Left lung (tissue), 10 donors: ENCODE data around the gene PRUNE2. TPM values are rescaled to one million over a fixed set of nuclear protein-coding genes. Genes with fewer than 3 reads are reported as not detected.
"Not testable (repeated sequence)": the region's sequence is repeated elsewhere in the genome, so short reads cannot be mapped to it uniquely, and the experiment has no call there.

Source experiments
- ATAC-seq: fragments of 200-7000 bp; cut with Tn5 transposase; one replicate; pipeline ENCODE4 v1.9.1; 2020; ENCODE audit warnings: moderate library complexity
- DNase-seq, 4 donors: peaks; one replicate each; pipeline ENCODE4 v3.0.0-alpha.2; 2013 to 2020
- H3K27ac ChIP-seq, 2 donors: fragments of 200-600 bp; sonication (generic) in 1 of 2; one replicate each; pipeline versions ENCODE4 v1.5.0 to v1.8.0; 2020 to 2021
- H3K27me3 ChIP-seq, 2 donors: fragments of 200-600 bp; sonication (generic) in 1 of 2; one replicate each; pipeline versions ENCODE4 v1.5.0 to v1.8.0; 2020 to 2021
- H3K36me3 ChIP-seq, 2 donors: fragments of 200-600 bp; sonication (generic) in 1 of 2; one replicate each; pipeline versions ENCODE4 v1.5.0 to v1.8.0; 2020 to 2021
- H3K4me1 ChIP-seq, 2 donors: fragments of 200-600 bp; one replicate each; pipeline ENCODE4 v1.8.0; 2021
- H3K4me3 ChIP-seq, 2 donors: fragments of 200-600 bp; sonication (generic) in 1 of 2; one replicate each; pipeline versions ENCODE4 v1.5.0 to v1.8.0; 2020 to 2021; ENCODE audit warnings: mild to moderate bottlenecking in 1 of 2
- H3K9me3 ChIP-seq, 2 donors: fragments of 200-600 bp; sonication (generic) in 1 of 2; one replicate each; pipeline versions ENCODE4 v1.5.0 to v1.8.0; 2020 to 2021
- CTCF ChIP-seq, 2 donors: fragments of 200-600 bp; sonication (generic) in 1 of 2; IDR thresholded peaks; one replicate each; pipeline versions ENCODE4 v1.5.0 to v1.8.0; 2021; ENCODE audit warnings: antibody characterized with exemption in 2 of 2
- intact Hi-C, 2 donors: fragments of 100-400 bp; cut with DNase I; formaldehyde crosslinking; loops; one replicate each; pipeline versions ENCODE4 v1.11.2 to v1.14.2; 2022
- polyA plus RNA-seq, 6 donors: library from polyadenylated mRNA; unstranded; fragments of 120-200 nt; gene quantifications; one replicate each; pipeline ENCODE4 v1.2.1, GENCODE V29; 2013; ENCODE audit not compliant: insufficient read length in 6 of 6
- total RNA-seq, 2 donors: library from RNA; stranded (reverse); fragmentation: NEBNext Ultra II Directional; extraction: Animal tissue kit (Norgen Biotek cat#: 25700); gene quantifications; one replicate each; pipeline ENCODE4 v1.2.1, GENCODE V29; 2021
- donor health status: DM: no; HTN: yes; CAD: no.
- donor health status: DM: no; HTN: no; CAD: no.

The PRUNE2 gene
- total and polyA plus RNA-seq, 8 donors: 2.0 to 17.7 (median 4.1) TPM

DNA sequence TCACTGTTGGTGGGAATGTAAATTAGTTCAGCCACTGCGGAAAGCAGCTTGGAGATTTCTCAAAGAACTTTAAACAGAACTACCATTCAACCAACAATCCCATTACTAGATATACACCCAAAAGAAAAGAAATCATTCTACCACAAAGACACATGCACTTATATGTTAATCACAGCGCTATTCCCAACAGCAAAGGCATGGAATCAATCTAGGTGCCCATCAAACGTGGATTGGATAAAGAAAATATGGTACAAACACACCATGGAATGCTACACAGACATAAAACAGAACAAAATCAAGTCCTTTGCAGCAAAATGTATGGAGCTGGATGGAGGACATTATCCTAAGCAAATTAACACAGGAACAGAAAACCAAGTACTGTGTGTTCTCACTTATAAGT, 42.1 kb downstream of the PRUNE2 start:
- Histone ChIP-seq H3K36me3 (no peaks in the 10 kb centered on the region), H3K4me3 (no peak overlapping the region), H3K9me3 (no peaks in the 10 kb centered on the region), H3K27me3 (peaks cover 0 to 13% of the 10 kb centered on the region in 2 donors), H3K4me1 (no peaks in the 10 kb centered on the region), H3K27ac (no peak overlapping the region)
- intact Hi-C loops: no loop called here
- ATAC-seq (no peak), DNase-seq (no peak)
- no peak for TF ChIP-seq CTCF (IDR thresholded peaks at IDR 0.05)

- TF ChIP-seq CTCF (IDR thresholded peaks at IDR 0.05): no peak
- H3K4me1 ChIP-seq: no peaks in the 10 kb centered on the region
- DNase-seq (no peak), ATAC-seq (no peak)
- no peaks in the 10 kb centered on the region for H3K27me3 ChIP-seq
- H3K27ac ChIP-seq: no peak overlapping the region
- intact Hi-C loops: no loop called here
- no peaks in the 10 kb centered on the region for H3K9me3 ChIP-seq
- no peaks in the 10 kb centered on the region for H3K36me3 ChIP-seq
- H3K4me3 ChIP-seq: no peak overlapping the region
Observed at GRCh38 chr9:76859860-76860259, 46.1 kb downstream of the PRUNE2 start.

GRCh38 chr9:76858248-76858647, 47.7 kb downstream of the PRUNE2 start:
- intact Hi-C loops, ATAC-seq, H3K36me3 ChIP-seq, H3K4me1 ChIP-seq, H3K4me3 ChIP-seq, H3K9me3 ChIP-seq, H3K27me3 ChIP-seq, H3K27ac ChIP-seq, DNase-seq: not testable (repeated sequence)

DNA sequence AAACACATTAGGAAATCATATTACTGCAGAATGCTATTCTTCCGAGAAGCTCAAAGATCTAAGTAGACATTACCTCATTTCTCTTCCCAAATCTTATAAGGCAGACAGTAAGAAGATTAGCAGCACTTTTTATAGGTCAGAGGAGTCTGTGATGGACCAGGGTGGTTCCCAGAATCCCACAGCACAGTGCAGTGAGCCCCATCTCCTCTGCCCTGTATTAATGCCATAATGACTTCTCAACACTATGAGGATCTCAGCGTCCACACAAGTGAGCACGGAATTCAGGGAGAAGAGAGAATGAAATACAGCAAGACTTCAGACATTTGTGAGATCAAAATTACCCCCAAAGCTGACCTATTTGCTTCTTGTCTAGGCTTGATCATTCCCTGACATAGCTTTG, 49.9 kb downstream of the PRUNE2 start:
- Histone ChIP-seq H3K27me3 (no peaks in the 10 kb centered on the region), H3K4me1 (no peaks in the 10 kb centered on the region), H3K27ac (no peak overlapping the region), H3K36me3 (no peaks in the 10 kb centered on the region), H3K4me3 (no peak overlapping the region), H3K9me3 (no peaks in the 10 kb centered on the region)
- ATAC-seq (no peak), DNase-seq (no peak)
- TF ChIP-seq CTCF (IDR thresholded peaks at IDR 0.05): no peak
- intact Hi-C loops: no loop called here

DNA sequence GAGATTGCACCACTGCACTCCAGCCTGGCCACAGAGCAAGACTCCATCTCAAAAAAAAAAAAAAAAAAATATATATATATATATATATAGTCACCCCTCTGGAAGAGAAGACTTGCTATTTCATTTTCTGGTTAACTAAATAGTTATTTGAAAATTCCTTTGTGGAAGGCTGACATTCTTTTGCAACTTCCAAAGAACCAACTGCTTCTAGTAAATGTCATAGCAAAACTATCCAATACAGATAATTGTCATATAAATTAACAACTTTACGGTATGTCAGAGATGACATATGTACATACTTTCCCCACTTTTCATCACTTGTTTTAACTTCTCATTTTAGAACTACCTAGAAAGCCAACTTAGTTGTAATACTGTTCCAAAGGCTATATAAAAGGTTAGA, 50.9 kb downstream of the PRUNE2 start:
- ATAC-seq (no peak), DNase-seq (no peak)
- no peaks in the 10 kb centered on the region for H3K4me1 ChIP-seq
- H3K36me3 ChIP-seq: no peaks in the 10 kb centered on the region
- no peak overlapping the region for H3K4me3 ChIP-seq
- intact Hi-C loops: no loop called here
- TF ChIP-seq CTCF (IDR thresholded peaks at IDR 0.05): no peak
- no peaks in the 10 kb centered on the region for H3K27me3 ChIP-seq
- H3K9me3 ChIP-seq: no peaks in the 10 kb centered on the region
- H3K27ac ChIP-seq: no peak overlapping the region

DNA sequence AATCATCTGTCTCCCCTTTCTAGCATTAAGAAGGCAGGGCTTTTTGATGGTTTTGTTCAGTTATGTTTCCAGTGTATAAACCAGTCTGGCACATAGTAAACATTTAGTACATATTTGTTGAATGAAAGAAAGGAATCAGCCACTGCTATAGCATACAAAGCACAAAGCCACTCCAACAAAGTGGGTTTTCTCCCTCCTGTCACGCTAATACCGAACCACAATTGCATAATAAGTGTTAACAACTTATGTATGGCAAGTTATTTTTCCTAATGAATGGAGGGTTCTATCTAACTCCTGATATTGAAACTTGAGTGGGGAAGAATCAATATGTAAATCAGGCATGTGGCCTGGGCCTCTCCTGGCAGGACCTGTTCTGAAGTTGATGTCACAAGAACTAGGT, 53.9 kb downstream of the PRUNE2 start:
- no peaks in the 10 kb centered on the region for H3K4me1 ChIP-seq
- H3K27me3 ChIP-seq: no peaks in the 10 kb centered on the region
- intact Hi-C loops: no loop called here
- no peak overlapping the region for H3K27ac ChIP-seq
- no peak for TF ChIP-seq CTCF (IDR thresholded peaks at IDR 0.05)
- no peaks in the 10 kb centered on the region for H3K36me3 ChIP-seq
- ATAC-seq (no peak), DNase-seq (no peak)
- H3K4me3 ChIP-seq: no peak overlapping the region
- no peaks in the 10 kb centered on the region for H3K9me3 ChIP-seq
